RWPE1 (cell line): Measurements from ENCODE around the gene ATG3.

ENCODE experiments used
- CTCF ChIA-PET: fragments of 350-600 bp; sonication (Branson Sonifier 250); formaldehyde crosslinking; extraction: SDS; loops from one replicate; lab custom pipeline; 2021; lab: Yijun Ruan, JAX
- POLR2A ChIA-PET: fragments of 400-600 bp; formaldehyde crosslinking; extraction: SDS; loops from one replicate; lab custom pipeline; 2020; ENCODE audit warnings: antibody characterized with exemption; ENCODE audit not compliant: low non-redundant PET; lab: Yijun Ruan, JAX
- DNase-seq: peaks from one replicate; pipeline ENCODE4 v3.0.0; 2012; ENCODE audit warnings: low spot score
- H3K27ac ChIP-seq: fragments of 450-650 bp; 2 replicates; pipeline ENCODE4 v1.5.1; 2017
- TF ChIP-seq, protein P1 (sequence below): fragments of 450-650 bp; conservative IDR thresholded peaks from 2 replicates; pipeline ENCODE4 v1.5.1; 2017; ENCODE audit warnings: low read depth, mild to moderate bottlenecking

ATG3 gene

GRCh38 chr3:112508261-112508660 lies 53.5 kb downstream of the ATG3 start:
- no peak overlapping the region for H3K27ac ChIP-seq
- TF ChIP-seq, protein P1, sequence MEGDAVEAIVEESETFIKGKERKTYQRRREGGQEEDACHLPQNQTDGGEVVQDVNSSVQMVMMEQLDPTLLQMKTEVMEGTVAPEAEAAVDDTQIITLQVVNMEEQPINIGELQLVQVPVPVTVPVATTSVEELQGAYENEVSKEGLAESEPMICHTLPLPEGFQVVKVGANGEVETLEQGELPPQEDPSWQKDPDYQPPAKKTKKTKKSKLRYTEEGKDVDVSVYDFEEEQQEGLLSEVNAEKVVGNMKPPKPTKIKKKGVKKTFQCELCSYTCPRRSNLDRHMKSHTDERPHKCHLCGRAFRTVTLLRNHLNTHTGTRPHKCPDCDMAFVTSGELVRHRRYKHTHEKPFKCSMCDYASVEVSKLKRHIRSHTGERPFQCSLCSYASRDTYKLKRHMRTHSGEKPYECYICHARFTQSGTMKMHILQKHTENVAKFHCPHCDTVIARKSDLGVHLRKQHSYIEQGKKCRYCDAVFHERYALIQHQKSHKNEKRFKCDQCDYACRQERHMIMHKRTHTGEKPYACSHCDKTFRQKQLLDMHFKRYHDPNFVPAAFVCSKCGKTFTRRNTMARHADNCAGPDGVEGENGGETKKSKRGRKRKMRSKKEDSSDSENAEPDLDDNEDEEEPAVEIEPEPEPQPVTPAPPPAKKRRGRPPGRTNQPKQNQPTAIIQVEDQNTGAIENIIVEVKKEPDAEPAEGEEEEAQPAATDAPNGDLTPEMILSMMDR: no peak
- ChIA-PET POLR2A (no interaction called here), CTCF (interaction anchor here (0.6 to 1.8 kb wide), 2 partner anchors 215 to 519 kb away, joined by 3 to 4 read pairs; partner anchors contain the start of gene SLC9C1)
- no peak for DNase-seq

DNA sequence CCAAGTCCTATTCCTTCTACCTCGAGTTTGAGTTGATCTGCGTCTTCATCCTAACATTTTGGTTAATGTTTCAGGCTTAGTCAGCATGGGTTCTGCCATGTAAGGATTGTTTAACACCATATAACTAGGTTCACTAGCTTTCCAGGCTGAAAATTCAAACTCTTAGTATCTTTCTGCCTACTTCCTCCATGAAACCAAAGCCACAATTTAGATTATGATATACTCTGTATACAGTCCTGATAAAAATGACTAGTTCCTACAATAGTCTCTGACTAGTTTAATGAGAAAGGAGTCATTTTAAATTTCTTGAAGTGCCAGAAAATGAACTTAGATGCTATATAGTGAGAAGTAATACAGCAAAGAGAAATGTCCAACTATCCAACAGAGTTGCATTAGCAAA lies 55.9 kb downstream of the ATG3 start:
- POLR2A ChIA-PET: no interaction called here
- DNase-seq: no peak
- CTCF ChIA-PET: no interaction called here
- TF ChIP-seq, protein P1: no peak
- H3K27ac ChIP-seq: no peak overlapping the region

DNA sequence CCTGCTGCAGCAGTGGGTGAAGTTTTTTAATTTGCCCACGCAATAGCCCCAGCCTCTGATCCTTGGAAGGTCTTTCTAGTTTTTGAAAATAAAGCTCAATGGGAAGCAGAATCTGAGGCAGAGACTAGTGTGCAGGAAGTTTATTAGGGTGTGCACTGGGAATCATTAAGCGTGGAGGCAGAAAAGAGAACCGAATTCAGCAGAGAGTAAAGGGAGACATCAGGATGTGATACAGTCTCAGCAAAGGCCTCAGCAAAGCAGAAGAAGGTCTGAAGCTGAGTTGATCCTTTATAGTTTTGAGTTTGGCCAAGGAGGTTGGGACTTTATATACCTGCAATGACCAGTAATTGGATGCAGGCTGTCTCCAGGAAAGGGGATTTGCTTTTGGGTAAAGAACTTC lies 57.6 kb downstream of the ATG3 start:
- POLR2A ChIA-PET: no interaction called here
- TF ChIP-seq, protein P1: no peak
- DNase-seq: no peak
- CTCF ChIA-PET: no interaction called here
- no peak overlapping the region for H3K27ac ChIP-seq

- POLR2A ChIA-PET: no interaction called here
- TF ChIP-seq, protein P1: no peak
- CTCF ChIA-PET: no interaction called here
- DNase-seq: no peak
- H3K27ac ChIP-seq: no peak overlapping the region
Measured at GRCh38 chr3:112503304-112503972, 58.3 kb downstream of the ATG3 start.

DNA sequence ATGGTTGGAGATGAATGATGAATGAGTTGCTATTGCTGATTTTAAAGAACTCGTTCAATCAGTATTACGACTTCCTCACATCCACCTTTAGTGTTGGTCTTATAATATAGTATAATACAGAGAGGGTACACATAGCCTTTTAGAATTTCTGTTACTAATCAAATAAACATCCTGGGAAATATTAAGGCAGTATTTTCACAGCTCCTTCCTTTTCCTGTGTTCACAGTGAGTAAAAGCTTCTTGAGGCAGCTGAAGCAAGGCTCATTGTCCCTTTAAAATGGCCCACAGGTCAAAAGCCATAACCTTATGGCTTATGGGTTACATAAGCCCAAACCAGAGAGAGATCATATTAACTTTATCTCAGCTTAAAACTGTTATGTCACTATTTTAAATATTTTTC lies 61.1 kb downstream of the ATG3 start:
- H3K27ac ChIP-seq: no peak overlapping the region
- DNase-seq: no peak
- POLR2A ChIA-PET: no interaction called here

DNA sequence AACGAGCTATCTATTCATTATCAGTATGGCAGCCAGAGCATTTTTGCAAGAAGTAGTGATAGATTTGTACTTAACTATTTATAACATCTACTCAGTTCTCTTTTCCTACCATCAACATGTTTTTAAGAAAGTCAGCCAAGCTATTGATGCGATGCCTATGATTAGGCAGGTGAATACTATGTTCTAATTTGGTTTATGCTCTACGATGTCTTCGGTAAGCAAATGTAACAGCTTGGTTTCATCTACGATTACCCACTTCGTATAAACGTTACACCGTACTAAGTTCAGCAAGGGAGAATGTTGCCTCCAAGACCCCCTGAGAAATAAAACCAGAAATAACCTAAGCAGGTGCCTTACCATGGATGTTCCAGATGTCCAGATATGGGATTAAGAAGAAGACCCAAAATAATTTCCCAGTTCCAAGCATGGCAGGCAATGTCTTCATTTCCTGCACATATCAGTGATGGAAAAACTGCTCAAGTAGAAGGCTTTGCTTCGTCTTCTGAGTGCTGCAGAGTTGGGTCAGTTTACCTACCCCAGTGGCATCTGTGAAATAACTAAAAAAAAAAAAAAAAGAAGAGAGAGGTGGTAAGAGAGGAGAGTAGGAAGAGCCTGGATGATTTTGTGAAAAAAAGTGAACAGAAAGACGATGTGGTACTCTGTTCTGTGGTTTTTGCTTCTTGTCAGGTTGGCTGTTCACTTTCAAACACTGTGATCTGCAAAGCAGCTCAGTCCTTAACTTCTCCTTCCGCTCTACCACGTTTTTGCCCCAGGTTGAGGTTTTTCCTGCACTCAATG lies 62.6 kb downstream of the ATG3 start, which contains the start of gene BTLA:
BTLA (minus strand) TSS at position 559 of the 798 bp plus-strand sequence; CDS start at position 445, 114 bp downstream.
- CTCF ChIA-PET: interaction anchor here (1.0 kb wide), 1 partner anchor 12 kb away, joined by 3 read pairs; no protein-coding TSS in a partner anchor
- no peak within 1 kb of the TSS for H3K27ac ChIP-seq
- TF ChIP-seq, protein P1: no peak
- POLR2A ChIA-PET: no interaction called here
- no peak for DNase-seq

More for the DNA sequence above, 61.1 kb downstream of the ATG3 start:
- TF ChIP-seq, protein P1: no peak
- CTCF ChIA-PET: interaction anchor here (1.0 kb wide), 1 partner anchor 31 kb away, joined by 4 read pairs; no protein-coding TSS in a partner anchor
